Transverse colon (tissue), 4 donors: Measurements from ENCODE around the gene MLC1. TPM values are rescaled to one million over a fixed set of nuclear protein-coding genes. Genes with fewer than 3 reads are reported as not detected.

ENCODE experiments used
- DNase-seq: peaks from one replicate; pipeline ENCODE4 v3.0.0-alpha.2; 2019
- H3K27ac ChIP-seq, 4 donors: fragments of 200-600 bp; sonication (generic); 2 replicates each; pipeline ENCODE4 v1.5.1; 2016 to 2018; ENCODE audit warnings: inconsistent platforms in 4 of 4
- H3K27me3 ChIP-seq: fragments of 200-600 bp; sonication (generic); 2 replicates; pipeline ENCODE4 v1.5.1; 2017; ENCODE audit warnings: inconsistent platforms
- H3K36me3 ChIP-seq, 4 donors: fragments of 200-600 bp; sonication (generic); 2 replicates each; pipeline ENCODE4 v1.5.1; 2017 to 2019; ENCODE audit warnings: inconsistent platforms in 4 of 4
- H3K4me1 ChIP-seq, 4 donors: fragments of 200-600 bp; sonication (generic); 2 replicates each; pipeline ENCODE4 v1.5.1; 2017 to 2020; ENCODE audit warnings: inconsistent platforms in 4 of 4
- H3K4me3 ChIP-seq, 4 donors: fragments of 200-600 bp; sonication (generic); 1 replicate in 1 of 4; 2 replicates in 3 of 4; pipeline versions ENCODE4 v1.5.1 to v1.6.1; 2017 to 2019; ENCODE audit warnings: inconsistent platforms in 4 of 4
- H3K9me3 ChIP-seq, 2 donors: fragments of 200-600 bp; sonication (generic); 2 replicates each; pipeline ENCODE4 v1.5.1; 2017 to 2019; ENCODE audit warnings: inconsistent platforms in 2 of 2
- EP300 ChIP-seq: sonication (generic); formaldehyde crosslinking; IDR thresholded peaks from one replicate; pipeline ENCODE4 v1.6.1; 2017; ENCODE audit warnings: antibody characterized with exemption, low read depth
- POLR2A ChIP-seq: fragments of 450-650 bp; IDR thresholded peaks from one replicate; pipeline ENCODE4 v1.6.1; 2016; ENCODE audit warnings: antibody characterized with exemption, mild to moderate bottlenecking, moderate library complexity
- POLR2AphosphoS5 ChIP-seq, 3 donors: sonication (generic); formaldehyde crosslinking; IDR thresholded peaks; one replicate each; pipeline ENCODE4 v1.6.1; 2016; ENCODE audit warnings: antibody characterized with exemption in 3 of 3
- WGBS, 2 donors: methylation state at CpG; one replicate each; pipeline ENCODE4 v1.1.5; 2018; ENCODE audit warnings: low coverage in 1 of 2; 5-methylcytosine and 5-hydroxymethylcytosine counted together
- in situ Hi-C, 4 donors: fragments of 200-750 bp; cut with MboI; loops; one replicate each; pipeline versions ENCODE4 v1.15.0 to v1.15.1; 2017; ENCODE audit warnings: low sequenced_read_pairs in 3 of 4, low pct_ligation_motif_present in 1 of 4, low pct_unique_long_range_greater_than_20kb in 1 of 4
- intact Hi-C: fragments of 100-400 bp; cut with DNase I; formaldehyde crosslinking; loops from one replicate; pipeline ENCODE4 v1.15.1; 2023; ENCODE audit warnings: low total_unique reads
- total RNA-seq, 4 donors: library from RNA; depleted of rRNA; stranded (reverse); fragments of >200 nt; gene quantifications; one replicate each; pipeline ENCODE4 v1.1.0, GENCODE V29; 2016
- TF ChIP-seq, protein P1 (sequence below), 5 experiments: fragments of 200-600 bp in 3 of 5; fragments of 450-650 bp in 2 of 5; sonication (generic) in 3 of 5; IDR thresholded peaks; 1 replicate in 2 of 5; 2 replicates in 3 of 5; pipeline ENCODE4 v1.5.1; 2016 to 2017; ENCODE audit warnings: antibody characterized with exemption in 5 of 5, inconsistent platforms in 3 of 5, mild to moderate bottlenecking in 2 of 5, moderate library complexity in 1 of 5

The MLC1 gene
- total RNA-seq, 4 donors from 2014 or later = not detected

- WGBS, 2 donors = 55 to 60% methylated on average over 10 of the region's 10 CpGs
- no peaks in the 10 kb centered on the region for H3K36me3 ChIP-seq
- in situ Hi-C loops (no loop called here), intact Hi-C loops (no loop called here)
- no peak overlapping the region for H3K27ac ChIP-seq
- H3K4me3 ChIP-seq = no peak overlapping the region
- no peak for DNase-seq
- H3K4me1 ChIP-seq = no peaks in the 10 kb centered on the region
- H3K9me3 ChIP-seq = no peaks in the 10 kb centered on the region
- H3K27me3 ChIP-seq = peaks cover 14% of the 10 kb centered on the region
- TF ChIP-seq POLR2A (no peak), EP300 (no peak), POLR2AphosphoS5 (IDR thresholded peaks at IDR 0.05) (no peak)
- TF ChIP-seq, protein P1, sequence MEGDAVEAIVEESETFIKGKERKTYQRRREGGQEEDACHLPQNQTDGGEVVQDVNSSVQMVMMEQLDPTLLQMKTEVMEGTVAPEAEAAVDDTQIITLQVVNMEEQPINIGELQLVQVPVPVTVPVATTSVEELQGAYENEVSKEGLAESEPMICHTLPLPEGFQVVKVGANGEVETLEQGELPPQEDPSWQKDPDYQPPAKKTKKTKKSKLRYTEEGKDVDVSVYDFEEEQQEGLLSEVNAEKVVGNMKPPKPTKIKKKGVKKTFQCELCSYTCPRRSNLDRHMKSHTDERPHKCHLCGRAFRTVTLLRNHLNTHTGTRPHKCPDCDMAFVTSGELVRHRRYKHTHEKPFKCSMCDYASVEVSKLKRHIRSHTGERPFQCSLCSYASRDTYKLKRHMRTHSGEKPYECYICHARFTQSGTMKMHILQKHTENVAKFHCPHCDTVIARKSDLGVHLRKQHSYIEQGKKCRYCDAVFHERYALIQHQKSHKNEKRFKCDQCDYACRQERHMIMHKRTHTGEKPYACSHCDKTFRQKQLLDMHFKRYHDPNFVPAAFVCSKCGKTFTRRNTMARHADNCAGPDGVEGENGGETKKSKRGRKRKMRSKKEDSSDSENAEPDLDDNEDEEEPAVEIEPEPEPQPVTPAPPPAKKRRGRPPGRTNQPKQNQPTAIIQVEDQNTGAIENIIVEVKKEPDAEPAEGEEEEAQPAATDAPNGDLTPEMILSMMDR (IDR thresholded peaks at IDR 0.05) = no peak
Measured at GRCh38 chr22:50101870-50102565, 16.8 kb upstream of the MLC1 start.

GRCh38 chr22:50098052-50098451, 12.8 kb upstream of the MLC1 start:
- in situ Hi-C loops (no loop called here), intact Hi-C loops (no loop called here)
- Histone ChIP-seq H3K27me3 (peaks cover 35% of the 10 kb centered on the region), H3K9me3 (no peaks in the 10 kb centered on the region), H3K36me3 (no peaks in the 10 kb centered on the region), H3K4me1 (no peaks in the 10 kb centered on the region), H3K4me3 (no peak overlapping the region), H3K27ac (no peak overlapping the region)
- TF ChIP-seq POLR2A = no peak
- no peak for TF ChIP-seq EP300
- TF ChIP-seq, protein P1 (IDR thresholded peaks at IDR 0.05) = no peak
- no peak for TF ChIP-seq POLR2AphosphoS5 (IDR thresholded peaks at IDR 0.05)
- no peak for DNase-seq
- 91 to 95% methylated on average over 3 of the region's 3 CpGs for WGBS, 2 donors

DNA sequence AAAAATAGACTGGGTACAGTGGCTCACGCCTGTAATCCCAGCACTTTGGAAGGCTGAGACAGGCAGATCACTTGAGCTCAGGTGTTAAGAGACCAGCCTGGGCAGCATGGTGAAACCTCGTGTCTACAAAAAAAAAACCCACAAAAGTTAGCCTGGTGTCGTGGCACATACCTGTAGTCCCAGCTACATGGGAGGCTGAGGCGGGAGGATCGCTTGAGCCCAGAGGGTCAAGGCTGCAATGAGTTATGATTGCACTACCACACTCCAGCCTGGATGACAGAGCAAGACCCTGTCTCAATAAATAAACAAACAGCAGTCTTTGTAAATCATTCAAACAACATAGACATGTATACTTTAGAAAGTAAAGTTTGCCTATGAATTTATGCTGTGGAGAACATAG, 7.1 kb upstream of the MLC1 start:
- Histone ChIP-seq H3K27me3 (peaks cover 52% of the 10 kb centered on the region), H3K27ac (no peak overlapping the region), H3K4me1 (no peaks in the 10 kb centered on the region), H3K9me3 (no peaks in the 10 kb centered on the region), H3K36me3 (no peaks in the 10 kb centered on the region), H3K4me3 (no peak overlapping the region)
- intact Hi-C loops = no loop called here
- TF ChIP-seq POLR2AphosphoS5 (IDR thresholded peaks at IDR 0.05) = no peak
- TF ChIP-seq POLR2A = no peak
- TF ChIP-seq, protein P1 (IDR thresholded peaks at IDR 0.05) = no peak
- TF ChIP-seq EP300 = no peak
- in situ Hi-C loops = no loop called here
- no peak for DNase-seq
- 64% methylated on average over 5 of the region's 5 CpGs; no CpG with 5 or more reads in 1 of the 2 donors for WGBS, 2 donors

- in situ Hi-C loops (no loop called here), intact Hi-C loops (no loop called here)
- H3K27ac ChIP-seq = no peak overlapping the region
- peaks cover 43% of the 10 kb centered on the region for H3K27me3 ChIP-seq
- 76% methylated on average over 27 of the region's 29 CpGs; no CpG with 5 or more reads in 1 of the 2 donors for WGBS, 2 donors
- TF ChIP-seq POLR2A (no peak), POLR2AphosphoS5 (IDR thresholded peaks at IDR 0.05) (no peak), EP300 (no peak)
- TF ChIP-seq, protein P1 (IDR thresholded peaks at IDR 0.05) = no peak
- H3K9me3 ChIP-seq = no peaks in the 10 kb centered on the region
- H3K36me3 ChIP-seq = no peaks in the 10 kb centered on the region
- H3K4me1 ChIP-seq = no peaks in the 10 kb centered on the region
- no peak overlapping the region for H3K4me3 ChIP-seq
- DNase-seq = no peak
Measured at GRCh38 chr22:50091092-50091768, 6.0 kb upstream of the MLC1 start.
